HEK293T (cell line): ENCODE results near the gene SLAMF7.
A peak's percentile ranks its signal among the peaks of the same experiment; 100 is the strongest.
"Not testable (repeated sequence)": the region's sequence is repeated elsewhere in the genome, so short reads cannot be mapped to it uniquely, and the experiment has no call there.

Experiments used
- CTCF ChIA-PET: fragments of 350-600 bp; formaldehyde crosslinking; extraction: SDS; loops from one replicate; lab custom pipeline; 2021; ENCODE audit warnings: antibody characterized with exemption, inconsistent platforms; lab: Yijun Ruan, JAX
- POLR2A ChIA-PET: fragments of 350-600 bp; formaldehyde crosslinking; extraction: SDS; loops from one replicate; lab custom pipeline; 2020; ENCODE audit warnings: antibody characterized with exemption, inconsistent platforms; lab: Yijun Ruan, JAX
- DNase-seq: peaks from one replicate; pipeline ENCODE4 v3.0.0; 2012; ENCODE audit warnings: mixed read lengths; ENCODE audit errors: extremely low spot score
- ARNT ChIP-seq: fragments of 450-650 bp; IDR thresholded peaks from 2 replicates; pipeline ENCODE4 v1.6.1; 2017; ENCODE audit warnings: mild to moderate bottlenecking
- BHLHE40 ChIP-seq: fragments of 450-650 bp; IDR thresholded peaks from 2 replicates; pipeline ENCODE4 v1.6.1; 2016; ENCODE audit warnings: mild to moderate bottlenecking, moderate library complexity, borderline replicate concordance
- CTBP1 ChIP-seq: fragments of 450-650 bp; IDR thresholded peaks from 2 replicates; pipeline ENCODE4 v1.6.1; 2016; ENCODE audit warnings: borderline replicate concordance
- ELF4 ChIP-seq: fragments of 450-650 bp; IDR thresholded peaks from 2 replicates; pipeline ENCODE4 v1.6.1; 2017; ENCODE audit warnings: antibody characterized with exemption
- FOXA1 ChIP-seq: fragments of 450-650 bp; IDR thresholded peaks from 2 replicates; pipeline ENCODE4 v1.6.1; 2016; ENCODE audit warnings: mild to moderate bottlenecking
- FOXK2 ChIP-seq: fragments of 450-650 bp; IDR thresholded peaks from 2 replicates; pipeline ENCODE4 v1.6.1; 2016; ENCODE audit warnings: mild to moderate bottlenecking
- FOXM1 ChIP-seq: fragments of 450-650 bp; IDR thresholded peaks from 2 replicates; pipeline ENCODE4 v1.6.1; 2017; ENCODE audit warnings: mild to moderate bottlenecking, borderline replicate concordance
- HDGF ChIP-seq: fragments of 450-650 bp; IDR thresholded peaks from 2 replicates; pipeline ENCODE4 v1.6.1; 2017; ENCODE audit warnings: antibody characterized with exemption, borderline replicate concordance
- L3MBTL2 ChIP-seq: fragments of 450-650 bp; conservative IDR thresholded peaks from 2 replicates; pipeline ENCODE4 v1.6.1; 2016; ENCODE audit warnings: mild to moderate bottlenecking
- LEF1 ChIP-seq: fragments of 450-650 bp; IDR thresholded peaks from 2 replicates; pipeline ENCODE4 v1.6.1; 2017; ENCODE audit warnings: mild to moderate bottlenecking, borderline replicate concordance
- NFRKB ChIP-seq: fragments of 450-650 bp; IDR thresholded peaks from 2 replicates; pipeline ENCODE4 v1.6.1; 2016; ENCODE audit warnings: mild to moderate bottlenecking, moderate library complexity
- PKNOX1 ChIP-seq: fragments of 450-650 bp; IDR thresholded peaks from 2 replicates; pipeline ENCODE4 v1.6.1; 2016
- SP1 ChIP-seq: fragments of 450-650 bp; IDR thresholded peaks from 2 replicates; pipeline ENCODE4 v1.6.1; 2017
- SUZ12 ChIP-seq: fragments of 450-650 bp; IDR thresholded peaks from 2 replicates; pipeline ENCODE4 v1.6.1; 2016; ENCODE audit warnings: mild to moderate bottlenecking
- TARDBP ChIP-seq: fragments of 450-650 bp; IDR thresholded peaks from 2 replicates; pipeline ENCODE4 v1.6.1; 2016
- ZNF384 ChIP-seq: fragments of 450-650 bp; IDR thresholded peaks from 2 replicates; pipeline ENCODE4 v1.6.1; 2016

Gene SLAMF7

GRCh38 chr1:160778976-160779375, 39.9 kb downstream of the SLAMF7 start:
- TF ChIP-seq FOXK2 (no peak), ARNT (no peak), ELF4 (no peak), CTBP1 (no peak), LEF1 (no peak), BHLHE40 (no peak), HDGF (no peak), L3MBTL2 (no peak), FOXA1 (no peak), TARDBP (no peak), NFRKB (no peak), SP1 (no peak), PKNOX1 (no peak), ZNF384 (no peak), SUZ12 (no peak), FOXM1 (no peak)
- ChIA-PET POLR2A (no interaction called here), CTCF (interaction anchor here (1.0 kb wide), 1 partner anchor 175 kb away, joined by 7 read pairs; the partner anchor contains the start of gene ITLN2)
- DNase-seq, result no peak

GRCh38 chr1:160779626-160780397, 40.8 kb downstream of the SLAMF7 start:
- no peak for TF ChIP-seq FOXM1
- TF ChIP-seq SP1, result no peak
- no peak for TF ChIP-seq HDGF
- no peak for TF ChIP-seq NFRKB
- TF ChIP-seq ZNF384, result no peak
- TF ChIP-seq TARDBP, result no peak
- TF ChIP-seq L3MBTL2, result no peak
- TF ChIP-seq CTBP1, result no peak
- TF ChIP-seq PKNOX1, result no peak
- no peak for TF ChIP-seq SUZ12
- TF ChIP-seq FOXA1, result no peak
- TF ChIP-seq ELF4, result no peak
- TF ChIP-seq BHLHE40, result no peak
- TF ChIP-seq ARNT, result no peak
- no peak for TF ChIP-seq FOXK2
- TF ChIP-seq LEF1, result no peak
- DNase-seq, result peak; percentile 66
- ChIA-PET CTCF (interaction anchor here (0.6 to 1.4 kb wide), 5 partner anchors 36 to 174 kb away, joined by 3 to 7 read pairs (median 3); partner anchors contain the start of gene ITLN2), POLR2A (no interaction called here)

GRCh38 chr1:160780398-160780755, 41.3 kb downstream of the SLAMF7 start:
- DNase-seq, result no peak
- TF ChIP-seq FOXA1 (no peak), BHLHE40 (no peak), LEF1 (no peak), NFRKB (no peak), SP1 (no peak), ELF4 (no peak), PKNOX1 (no peak), HDGF (no peak), FOXM1 (no peak), FOXK2 (no peak), ZNF384 (no peak), CTBP1 (no peak), TARDBP (no peak), ARNT (no peak), L3MBTL2 (no peak), SUZ12 (no peak)
- ChIA-PET CTCF (interaction anchor here (0.7 to 1.5 kb wide), 5 partner anchors 44 to 171 kb away, joined by 3 to 7 read pairs (median 3); no protein-coding TSS in a partner anchor), POLR2A (no interaction called here)

- TF ChIP-seq TARDBP, result no peak
- no peak for TF ChIP-seq FOXM1
- no peak for TF ChIP-seq ELF4
- no peak for TF ChIP-seq SUZ12
- TF ChIP-seq ZNF384, result no peak
- no peak for TF ChIP-seq NFRKB
- no peak for TF ChIP-seq L3MBTL2
- POLR2A ChIA-PET, result no interaction called here
- DNase-seq, result no peak
- CTCF ChIA-PET, result interaction anchor here (0.7 to 1.5 kb wide), 2 partner anchors 43 to 51 kb away, joined by 3 to 5 read pairs; no protein-coding TSS in a partner anchor
Measured at GRCh38 chr1:160781186-160781766, 42.2 kb downstream of the SLAMF7 start.

- ChIA-PET CTCF (interaction anchor here (1.5 kb wide), 1 partner anchor 50 kb away, joined by 5 read pairs; no protein-coding TSS in a partner anchor), POLR2A (no interaction called here)
- no peak for TF ChIP-seq ZNF384
- TF ChIP-seq ELF4, result no peak
- TF ChIP-seq CTBP1, result no peak
- TF ChIP-seq ARNT, result no peak
- no peak for TF ChIP-seq FOXM1
- no peak for TF ChIP-seq TARDBP
- TF ChIP-seq FOXA1, result no peak
- no peak for TF ChIP-seq BHLHE40
- no peak for DNase-seq
Measured at GRCh38 chr1:160781914-160782689, 43.1 kb downstream of the SLAMF7 start.

- DNase-seq, CTCF ChIA-PET, POLR2A ChIA-PET: not testable (repeated sequence)
Measured at GRCh38 chr1:160782988-160783765, 44.1 kb downstream of the SLAMF7 start.
